DLD1 (cell line): ENCODE data around the gene IGFBP4.
"Not testable (repeated sequence)": the region's sequence is repeated elsewhere in the genome, so short reads cannot be mapped to it uniquely, and the experiment has no call there.

Experiments
- in situ Hi-C: cut with HindIII; loops from 2 replicates; pipeline ENCODE4 v1.10.0; 2017; ENCODE audit warnings: low sequenced_read_pairs

Gene IGFBP4

GRCh38 chr17:40443196-40443987 is at the start of gene IGFBP4:
IGFBP4 (plus strand) TSS chr17:40443450; CDS start chr17:40443736, 286 bp downstream.
- in situ Hi-C loops: no loop called here

- in situ Hi-C loops: no loop called here
Measured at GRCh38 chr17:40399185-40399584, 44.1 kb upstream of the IGFBP4 start.

- in situ Hi-C loops: no loop called here
Measured at GRCh38 chr17:40402668-40403067, 40.6 kb upstream of the IGFBP4 start.

- in situ Hi-C loops: no loop called here
Measured at GRCh38 chr17:40404003-40404402, 39.2 kb upstream of the IGFBP4 start.

GRCh38 chr17:40407460-40407859 is 35.8 kb upstream of the IGFBP4 start:
- in situ Hi-C loops: no loop called here

- in situ Hi-C loops: not testable (repeated sequence)
Measured at GRCh38 chr17:40409540-40409939, 33.7 kb upstream of the IGFBP4 start.

GRCh38 chr17:40410082-40410481 is 33.2 kb upstream of the IGFBP4 start:
- in situ Hi-C loops: loop anchor here (10.0 kb wide), 1 partner anchor 105 kb away; the partner anchor contains the start of gene RARA

- in situ Hi-C loops: loop anchor here (10.0 kb wide), 1 partner anchor 107 kb away; the partner anchor contains the start of gene RARA
Measured at GRCh38 chr17:40411821-40412220, 31.4 kb upstream of the IGFBP4 start.

- in situ Hi-C loops: loop anchor here (10.0 kb wide), 1 partner anchor 108 kb away; the partner anchor contains the start of gene RARA
Measured at GRCh38 chr17:40412880-40413279, 30.4 kb upstream of the IGFBP4 start.

- in situ Hi-C loops: loop anchor here (10.0 kb wide), 1 partner anchor 110 kb away; the partner anchor contains the start of gene RARA
Measured at GRCh38 chr17:40414312-40414711, 28.9 kb upstream of the IGFBP4 start.

GRCh38 chr17:40415390-40415789 is 27.9 kb upstream of the IGFBP4 start:
- in situ Hi-C loops: loop anchor here (10.0 kb wide), 1 partner anchor 111 kb away; the partner anchor contains the start of gene RARA

- in situ Hi-C loops: loop anchor here (10.0 kb wide), 1 partner anchor 112 kb away; the partner anchor contains the start of gene RARA
Measured at GRCh38 chr17:40416671-40417070, 26.6 kb upstream of the IGFBP4 start.

- in situ Hi-C loops: loop anchor here (10.0 kb wide), 1 partner anchor 112 kb away; the partner anchor contains the start of gene RARA
Measured at GRCh38 chr17:40417258-40417608, 26.0 kb upstream of the IGFBP4 start.

GRCh38 chr17:40417609-40418427 is 25.4 kb upstream of the IGFBP4 start, which contains the start of gene TOP2A:
TOP2A (minus strand) TSS chr17:40417896; CDS start chr17:40417791, 105 bp downstream.
- in situ Hi-C loops: loop anchor here (10.0 kb wide), 1 partner anchor 113 kb away; the partner anchor contains the start of gene RARA

- in situ Hi-C loops: loop anchor here (10.0 kb wide), 1 partner anchor 114 kb away; the partner anchor contains the start of gene RARA
Measured at GRCh38 chr17:40418428-40418706, 24.9 kb upstream of the IGFBP4 start.

- in situ Hi-C loops: loop anchor here (10.0 kb wide), 2 partner anchors 105 to 115 kb away; partner anchors contain the start of gene RARA
Measured at GRCh38 chr17:40419559-40420331, 23.5 kb upstream of the IGFBP4 start.

GRCh38 chr17:40422990-40423633 is 20.1 kb upstream of the IGFBP4 start:
- in situ Hi-C loops: loop anchor here (10.0 kb wide), 1 partner anchor 102 kb away; no protein-coding TSS in a partner anchor

- in situ Hi-C loops: loop anchor here (10.0 kb wide), 1 partner anchor 99 kb away; no protein-coding TSS in a partner anchor
Measured at GRCh38 chr17:40425741-40426140, 17.5 kb upstream of the IGFBP4 start.

- in situ Hi-C loops: loop anchor here (10.0 kb wide), 1 partner anchor 98 kb away; no protein-coding TSS in a partner anchor
Measured at GRCh38 chr17:40427002-40427491, 16.2 kb upstream of the IGFBP4 start.
